ENCODE data around the gene CSDE1.
"Not testable (repeated sequence)": the region's sequence is repeated elsewhere in the genome, so short reads cannot be mapped to it uniquely, and the experiment has no call there.

The CSDE1 gene

GRCh38 chr1:114757455-114758255 lies at the start of gene CSDE1:
CSDE1 (minus strand) TSS chr1:114757984; CDS start chr1:114739890, 18,094 bp downstream.
- peak; percentile 99 for DNase-seq (ENCODE audit: extremely low read depth, low read depth)
- H3K4me3 ChIP-seq (replicated peaks; ENCODE audit: low read depth, low read length) = peak within 1 kb of the TSS; percentile 98
- TF ChIP-seq, protein P1, sequence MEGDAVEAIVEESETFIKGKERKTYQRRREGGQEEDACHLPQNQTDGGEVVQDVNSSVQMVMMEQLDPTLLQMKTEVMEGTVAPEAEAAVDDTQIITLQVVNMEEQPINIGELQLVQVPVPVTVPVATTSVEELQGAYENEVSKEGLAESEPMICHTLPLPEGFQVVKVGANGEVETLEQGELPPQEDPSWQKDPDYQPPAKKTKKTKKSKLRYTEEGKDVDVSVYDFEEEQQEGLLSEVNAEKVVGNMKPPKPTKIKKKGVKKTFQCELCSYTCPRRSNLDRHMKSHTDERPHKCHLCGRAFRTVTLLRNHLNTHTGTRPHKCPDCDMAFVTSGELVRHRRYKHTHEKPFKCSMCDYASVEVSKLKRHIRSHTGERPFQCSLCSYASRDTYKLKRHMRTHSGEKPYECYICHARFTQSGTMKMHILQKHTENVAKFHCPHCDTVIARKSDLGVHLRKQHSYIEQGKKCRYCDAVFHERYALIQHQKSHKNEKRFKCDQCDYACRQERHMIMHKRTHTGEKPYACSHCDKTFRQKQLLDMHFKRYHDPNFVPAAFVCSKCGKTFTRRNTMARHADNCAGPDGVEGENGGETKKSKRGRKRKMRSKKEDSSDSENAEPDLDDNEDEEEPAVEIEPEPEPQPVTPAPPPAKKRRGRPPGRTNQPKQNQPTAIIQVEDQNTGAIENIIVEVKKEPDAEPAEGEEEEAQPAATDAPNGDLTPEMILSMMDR (IDR thresholded peaks at IDR 0.05; ENCODE audit: low read depth, low read length, missing control alignments) = peak; percentile 58

GRCh38 chr1:114804449-114804848 lies 46.7 kb upstream of the CSDE1 start:
- H3K4me3 ChIP-seq (replicated peaks; ENCODE audit: low read depth, low read length); DNase-seq (ENCODE audit: extremely low read depth, low read depth): not testable (repeated sequence)

DNA sequence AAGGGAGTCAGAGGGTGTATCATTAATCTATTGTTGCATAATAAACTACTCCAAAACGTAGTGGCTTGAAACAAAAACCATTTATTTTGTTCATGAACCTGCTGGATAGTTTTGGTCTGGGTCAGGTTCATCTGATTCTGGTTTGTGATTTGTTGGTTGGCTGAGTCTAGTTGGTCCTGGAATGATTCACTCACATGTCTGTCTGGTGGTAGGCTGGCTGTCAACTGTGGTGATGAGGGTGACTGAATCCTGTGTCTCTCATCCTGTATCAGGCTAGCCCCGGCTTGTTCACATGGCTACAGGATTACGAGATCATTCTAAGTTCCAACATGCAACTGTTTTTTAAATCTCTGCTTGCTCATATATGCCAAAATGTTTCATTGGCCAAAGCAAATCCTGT lies 45.2 kb upstream of the CSDE1 start:
- DNase-seq (ENCODE audit: extremely low read depth, low read depth) = no peak
- TF ChIP-seq, protein P1 (IDR thresholded peaks at IDR 0.05; ENCODE audit: low read depth, low read length, missing control alignments) = no peak
- H3K4me3 ChIP-seq (replicated peaks; ENCODE audit: low read depth, low read length) = no peak overlapping the region

GRCh38 chr1:114794038-114794437 lies 36.3 kb upstream of the CSDE1 start:
- TF ChIP-seq, protein P1 (IDR thresholded peaks at IDR 0.05; ENCODE audit: low read depth, low read length, missing control alignments) = no peak
- no peak overlapping the region for H3K4me3 ChIP-seq (replicated peaks; ENCODE audit: low read depth, low read length)
- no peak for DNase-seq (ENCODE audit: extremely low read depth, low read depth)

- not testable (repeated sequence) for H3K4me3 ChIP-seq (replicated peaks; ENCODE audit: low read depth, low read length); DNase-seq (ENCODE audit: extremely low read depth, low read depth)
Measured at GRCh38 chr1:114790581-114790980, 32.8 kb upstream of the CSDE1 start.

DNA sequence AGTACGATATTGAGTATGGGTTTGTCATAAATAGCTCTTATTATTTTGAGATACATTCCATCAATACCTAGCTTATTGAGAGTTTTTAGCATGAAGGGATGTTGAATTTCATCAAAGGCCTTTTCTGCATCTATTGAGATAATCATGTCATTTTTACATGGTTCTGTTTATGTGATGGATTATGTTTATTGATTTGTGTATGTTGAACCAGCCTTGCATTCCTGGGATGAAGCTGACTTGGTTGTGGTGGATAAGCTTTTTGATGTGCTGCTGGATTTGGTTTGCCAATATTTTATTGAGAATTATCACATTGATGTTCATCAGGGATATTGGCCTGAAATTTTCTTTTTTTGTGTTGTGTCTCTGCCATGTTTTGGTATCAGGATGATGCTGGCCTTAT lies 28.7 kb upstream of the CSDE1 start:
- H3K4me3 ChIP-seq (replicated peaks; ENCODE audit: low read depth, low read length); DNase-seq (ENCODE audit: extremely low read depth, low read depth): not testable (repeated sequence)

DNA sequence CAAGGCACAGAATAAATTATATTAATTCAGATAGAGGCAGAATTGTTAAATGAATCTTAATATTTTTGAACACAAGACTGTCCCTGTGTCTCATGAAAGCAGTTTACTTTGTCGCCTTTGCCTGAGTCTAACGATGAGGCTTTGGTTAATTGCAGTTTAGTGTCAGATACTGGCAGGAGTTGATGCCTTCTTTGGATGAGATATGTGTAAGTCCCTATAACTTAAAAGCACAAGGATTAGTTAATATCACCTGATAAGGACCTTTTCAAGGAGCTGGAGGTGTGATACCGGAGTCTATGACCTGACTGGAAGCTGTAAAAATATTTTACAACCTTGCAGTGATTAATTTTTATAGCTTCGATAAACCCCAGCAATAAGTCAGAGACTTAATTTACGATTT lies 24.7 kb upstream of the CSDE1 start:
- DNase-seq (ENCODE audit: extremely low read depth, low read depth) = no peak
- TF ChIP-seq, protein P1 (IDR thresholded peaks at IDR 0.05; ENCODE audit: low read depth, low read length, missing control alignments) = no peak
- H3K4me3 ChIP-seq (replicated peaks; ENCODE audit: low read depth, low read length) = no peak overlapping the region

GRCh38 chr1:114780344-114781226 lies 22.8 kb upstream of the CSDE1 start, which contains the start of gene SIKE1:
SIKE1 (minus strand) TSS chr1:114780685; CDS start chr1:114780607, 78 bp downstream.
- TF ChIP-seq, protein P1 (IDR thresholded peaks at IDR 0.05; ENCODE audit: low read depth, low read length, missing control alignments) = no peak
- DNase-seq (ENCODE audit: extremely low read depth, low read depth) = peak; percentile 93

More at GRCh38 chr1:114780344-114781226, 22.8 kb upstream of the CSDE1 start, which contains the start of gene SIKE1:
- peak within 1 kb of the TSS; percentile 92 for H3K4me3 ChIP-seq (replicated peaks; ENCODE audit: low read depth, low read length)

Measured in HFF-Myc (cell line).